SH-SY5Y (cell line): ENCODE results near the gene PHOSPHO2.

ENCODE experiments used
- GATA2 ChIP-seq: IDR thresholded peaks from 2 replicates; pipeline ENCODE4 v1.6.1; 2011; ENCODE audit warnings: mild to moderate bottlenecking, low read depth, low read length
- GATA3 ChIP-seq: IDR thresholded peaks from 2 replicates; pipeline ENCODE4 v1.6.1; 2011; ENCODE audit warnings: low read depth, mild to moderate bottlenecking, low read length, moderate library complexity

GRCh38 chr2:169718930-169719504 lies 24.7 kb downstream of the PHOSPHO2 start:
- TF ChIP-seq GATA2 (no peak), GATA3 (no peak)
